Loucy (cell line): ENCODE measurements around the gene ENTHD1.

Experiments used
- H2AFZ ChIP-seq: fragments of 200-600 bp; sonication (generic); 2 replicates; pipeline ENCODE4 v1.6.0; 2016; ENCODE audit warnings: antibody characterized with exemption, mild to moderate bottlenecking, low read length, moderate library complexity
- H3F3A ChIP-seq: fragments of 200-600 bp; 2 replicates; pipeline ENCODE4 v1.6.0; 2016; ENCODE audit warnings: antibody characterized with exemption, low read depth, mild to moderate bottlenecking
- H3K27me3 ChIP-seq: fragments of 200-600 bp; sonication (generic); 2 replicates; pipeline ENCODE4 v1.6.1; 2014; ENCODE audit warnings: low read length, mild to moderate bottlenecking; ENCODE audit not compliant: insufficient read depth, poor library complexity, severe bottlenecking
- H3K36me3 ChIP-seq: fragments of 200-600 bp; sonication (generic); 2 replicates; pipeline ENCODE4 v1.6.1; 2016; ENCODE audit warnings: low read length; ENCODE audit not compliant: insufficient read depth
- H3K4me1 ChIP-seq: fragments of 200-600 bp; sonication (generic); 2 replicates; pipeline ENCODE4 v1.5.1; 2014; ENCODE audit warnings: low read length, mild to moderate bottlenecking; ENCODE audit not compliant: insufficient read depth, poor library complexity, severe bottlenecking
- H3K4me2 ChIP-seq: fragments of 200-600 bp; sonication (generic); 2 replicates; pipeline ENCODE4 v1.6.0; 2014; ENCODE audit warnings: antibody characterized with exemption, low read length, low read depth, mild to moderate bottlenecking; ENCODE audit not compliant: poor library complexity, severe bottlenecking
- H3K4me3 ChIP-seq: fragments of 200-600 bp; sonication (generic); 2 replicates; pipeline ENCODE4 v1.5.1; 2014; ENCODE audit warnings: low read length, mild to moderate bottlenecking, mixed read lengths; ENCODE audit not compliant: poor library complexity, severe bottlenecking
- H3K79me2 ChIP-seq: fragments of 200-600 bp; sonication (generic); 2 replicates; pipeline ENCODE4 v1.6.1; 2014; ENCODE audit warnings: low read length; ENCODE audit not compliant: insufficient read depth
- H3K9ac ChIP-seq: fragments of 200-600 bp; sonication (generic); 2 replicates; pipeline ENCODE4 v1.6.0; 2014; ENCODE audit warnings: mild to moderate bottlenecking, low read depth, low read length, moderate library complexity; ENCODE audit not compliant: poor library complexity, severe bottlenecking
- H3K9me2 ChIP-seq: fragments of 200-600 bp; sonication (generic); replicated peaks from 2 replicates; pipeline ENCODE4 v1.6.1; 2016; ENCODE audit warnings: low read depth, low read length, mixed read lengths
- H3K9me3 ChIP-seq: fragments of 200-600 bp; sonication (generic); 2 replicates; pipeline ENCODE4 v1.6.1; 2014; ENCODE audit warnings: mild to moderate bottlenecking, antibody characterized with exemption, low read length, low read depth; ENCODE audit not compliant: insufficient read depth
- H4K20me1 ChIP-seq: fragments of 200-600 bp; sonication (generic); 2 replicates; pipeline ENCODE4 v1.6.0; 2014; ENCODE audit warnings: antibody characterized with exemption, low read length, mild to moderate bottlenecking; ENCODE audit not compliant: insufficient read depth, poor library complexity, severe bottlenecking
- CTCF ChIP-seq: fragments of 200-600 bp; sonication (generic); conservative IDR thresholded peaks from 2 replicates; pipeline ENCODE4 v1.5.1; 2014; ENCODE audit warnings: mild to moderate bottlenecking, antibody characterized with exemption, low read length
- EZH2phosphoT487 ChIP-seq: fragments of 200-600 bp; IDR thresholded peaks from 2 replicates; pipeline ENCODE4 v1.6.1; 2018; ENCODE audit warnings: antibody characterized with exemption, mild to moderate bottlenecking, moderate library complexity, borderline replicate concordance

Gene ENTHD1

GRCh38 chr22:39719559-39720450 is 173.8 kb downstream of the ENTHD1 start:
- H3F3A ChIP-seq = no peaks in the 10 kb centered on the region
- no peak for TF ChIP-seq EZH2phosphoT487
- TF ChIP-seq CTCF = no peak
- H2AFZ ChIP-seq = no peak overlapping the region

GRCh38 chr22:39718921-39719475 is 174.6 kb downstream of the ENTHD1 start:
- Histone ChIP-seq H3K27me3 (no peaks in the 10 kb centered on the region), H3K36me3 (no peaks in the 10 kb centered on the region), H3F3A (no peaks in the 10 kb centered on the region), H3K79me2 (no peaks in the 10 kb centered on the region), H3K9me3 (no peaks in the 10 kb centered on the region), H3K4me1 (no peaks in the 10 kb centered on the region), H3K9me2 (no peaks in the 10 kb centered on the region), H3K4me2 (no peak overlapping the region), H4K20me1 (no peaks in the 10 kb centered on the region), H2AFZ (no peak overlapping the region), H3K9ac (no peak overlapping the region), H3K4me3 (no peak overlapping the region)
- no peak for TF ChIP-seq EZH2phosphoT487
- TF ChIP-seq CTCF = no peak

More at GRCh38 chr22:39719559-39720450, 173.8 kb downstream of the ENTHD1 start:
- Histone ChIP-seq H3K9me3 (no peaks in the 10 kb centered on the region), H3K27me3 (no peaks in the 10 kb centered on the region), H3K4me2 (no peak overlapping the region), H3K9ac (no peak overlapping the region), H3K36me3 (no peaks in the 10 kb centered on the region), H3K4me3 (no peak overlapping the region), H3K79me2 (no peaks in the 10 kb centered on the region), H3K9me2 (no peaks in the 10 kb centered on the region), H4K20me1 (no peaks in the 10 kb centered on the region), H3K4me1 (no peaks in the 10 kb centered on the region)

GRCh38 chr22:39718206-39718605 is 175.4 kb downstream of the ENTHD1 start:
- Histone ChIP-seq H3K79me2 (no peaks in the 10 kb centered on the region), H3K27me3 (no peaks in the 10 kb centered on the region), H3F3A (no peaks in the 10 kb centered on the region), H4K20me1 (no peaks in the 10 kb centered on the region), H3K9me2 (no peaks in the 10 kb centered on the region), H3K9me3 (no peaks in the 10 kb centered on the region), H3K4me3 (no peak overlapping the region), H3K9ac (no peak overlapping the region), H3K4me1 (no peaks in the 10 kb centered on the region), H3K36me3 (no peaks in the 10 kb centered on the region), H2AFZ (no peak overlapping the region), H3K4me2 (no peak overlapping the region)
- TF ChIP-seq EZH2phosphoT487 (no peak), CTCF (no peak)
